A673 (cell line): ENCODE data around the gene CXCL9.

Experiments used
- EZH2 ChIP-seq: fragments of 200-600 bp; sonication (generic); IDR thresholded peaks from 2 replicates; pipeline ENCODE4 v1.6.1; 2017; ENCODE audit warnings: borderline replicate concordance, low read depth, mild to moderate bottlenecking, mixed read lengths, antibody characterized with exemption, low read length; ENCODE audit not compliant: poor library complexity, severe bottlenecking
- TF ChIP-seq, protein P1 (sequence below): fragments of 300-800, 200-600 bp; sonication (generic); conservative IDR thresholded peaks from 2 replicates; pipeline ENCODE4 v1.5.1; 2017; ENCODE audit warnings: low read depth, mild to moderate bottlenecking, antibody characterized with exemption, low read length, moderate library complexity, mixed read lengths

DNA sequence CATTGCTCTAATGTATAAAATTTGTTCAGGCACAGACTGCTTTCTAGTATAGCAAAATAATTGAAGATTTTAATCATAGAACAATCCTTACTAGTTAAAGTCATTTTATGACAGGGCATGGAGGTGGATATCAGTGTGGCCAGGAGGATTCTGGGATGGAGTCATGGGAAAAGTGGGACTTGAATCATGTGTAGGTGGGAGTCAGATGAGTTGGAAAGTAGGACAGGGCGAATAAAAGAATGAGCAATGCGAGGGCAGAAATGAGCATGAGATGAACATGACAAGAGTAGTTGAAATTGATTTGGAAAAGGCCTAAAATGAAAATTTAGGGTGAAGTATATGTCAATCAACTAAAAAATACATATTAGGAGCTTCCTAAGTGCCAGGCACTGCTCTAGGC, 9.4 kb downstream of the CXCL9 start:
- TF ChIP-seq, protein P1, sequence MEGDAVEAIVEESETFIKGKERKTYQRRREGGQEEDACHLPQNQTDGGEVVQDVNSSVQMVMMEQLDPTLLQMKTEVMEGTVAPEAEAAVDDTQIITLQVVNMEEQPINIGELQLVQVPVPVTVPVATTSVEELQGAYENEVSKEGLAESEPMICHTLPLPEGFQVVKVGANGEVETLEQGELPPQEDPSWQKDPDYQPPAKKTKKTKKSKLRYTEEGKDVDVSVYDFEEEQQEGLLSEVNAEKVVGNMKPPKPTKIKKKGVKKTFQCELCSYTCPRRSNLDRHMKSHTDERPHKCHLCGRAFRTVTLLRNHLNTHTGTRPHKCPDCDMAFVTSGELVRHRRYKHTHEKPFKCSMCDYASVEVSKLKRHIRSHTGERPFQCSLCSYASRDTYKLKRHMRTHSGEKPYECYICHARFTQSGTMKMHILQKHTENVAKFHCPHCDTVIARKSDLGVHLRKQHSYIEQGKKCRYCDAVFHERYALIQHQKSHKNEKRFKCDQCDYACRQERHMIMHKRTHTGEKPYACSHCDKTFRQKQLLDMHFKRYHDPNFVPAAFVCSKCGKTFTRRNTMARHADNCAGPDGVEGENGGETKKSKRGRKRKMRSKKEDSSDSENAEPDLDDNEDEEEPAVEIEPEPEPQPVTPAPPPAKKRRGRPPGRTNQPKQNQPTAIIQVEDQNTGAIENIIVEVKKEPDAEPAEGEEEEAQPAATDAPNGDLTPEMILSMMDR: no peak
- no peak for TF ChIP-seq EZH2
